Thyroid gland (tissue), 4 donors: ENCODE measurements around the gene HADHA. TPM values are rescaled to one million over a fixed set of nuclear protein-coding genes. Genes with fewer than 3 reads are reported as not detected.

Experiments used
- DNase-seq, 2 donors: peaks; one replicate each; pipeline ENCODE4 v3.0.0-alpha.2; 2019
- H3K27ac ChIP-seq, 3 donors: fragments of 200-600 bp; sonication (generic); 1 replicate in 2 of 3; 2 replicates in 1 of 3; pipeline ENCODE4 v1.5.1; 2016 to 2019; ENCODE audit warnings: mild to moderate bottlenecking in 1 of 3, moderate library complexity in 1 of 3
- H3K27me3 ChIP-seq: fragments of 200-600 bp; sonication (generic); one replicate; pipeline ENCODE4 v1.5.1; 2019
- H3K36me3 ChIP-seq, 2 donors: fragments of 200-600 bp; sonication (generic); one replicate each; pipeline ENCODE4 v1.5.1; 2016 to 2019
- H3K4me1 ChIP-seq, 2 donors: fragments of 200-600 bp; sonication (generic); one replicate each; pipeline ENCODE4 v1.5.1; 2017 to 2019
- H3K4me3 ChIP-seq, 3 donors: fragments of 200-600 bp; sonication (generic); replicated peaks in 1 of 3; 1 replicate in 2 of 3; 2 replicates in 1 of 3; pipeline ENCODE4 v1.5.1; 2016; ENCODE audit warnings: mild to moderate bottlenecking in 1 of 3
- H3K9me3 ChIP-seq: fragments of 200-600 bp; sonication (generic); one replicate; pipeline ENCODE4 v1.5.1; 2017
- CTCF ChIP-seq, 6 experiments: fragments of 200-600 bp in 3 of 6; fragments of 450-650 bp in 3 of 6; sonication (generic) in 3 of 6; IDR thresholded peaks; one replicate each; pipeline ENCODE4 v1.5.1; 2016 to 2019; ENCODE audit warnings: antibody characterized with exemption in 6 of 6, mild to moderate bottlenecking in 2 of 6, inconsistent platforms in 1 of 6, moderate library complexity in 1 of 6
- POLR2A ChIP-seq, 2 donors: fragments of 450-650 bp; IDR thresholded peaks; one replicate each; pipeline ENCODE4 v1.6.1; 2017; ENCODE audit warnings: antibody characterized with exemption in 2 of 2, mild to moderate bottlenecking in 2 of 2, moderate library complexity in 1 of 2
- WGBS, 2 donors: methylation state at CpG; one replicate each; pipeline ENCODE4 v1.1.5; 2017; 5-methylcytosine and 5-hydroxymethylcytosine counted together
- intact Hi-C: fragments of 100-400 bp; cut with DNase I; formaldehyde crosslinking; loops from one replicate; pipeline ENCODE4 v1.15.1; 2023
- total RNA-seq, 4 donors: library from RNA; depleted of rRNA; stranded (reverse); fragments of >200 nt; gene quantifications; one replicate each; pipeline ENCODE4 v1.2.3, GENCODE V29; 2016

The HADHA gene
- total RNA-seq, 4 donors from 2014 or later, result 113 to 149 (median 140) TPM

- TF ChIP-seq POLR2A (IDR thresholded peaks at IDR 0.05), result no peak
- no peak for TF ChIP-seq CTCF (IDR thresholded peaks at IDR 0.05)
- Histone ChIP-seq H3K4me1 (peaks cover 0 to 10% of the 10 kb centered on the region in 2 donors), H3K27ac (peak overlapping the region in 2 of 3 donors; percentile 38 to 52), H3K27me3 (no peaks in the 10 kb centered on the region), H3K4me3 (peak overlapping the region in 1 of 3 donors; percentile 54), H3K9me3 (no peaks in the 10 kb centered on the region), H3K36me3 (peaks cover 0 to 4% of the 10 kb centered on the region in 2 donors)
- intact Hi-C loops, result no loop called here
- no peak for DNase-seq
- 44 to 54% methylated on average over 20 of the region's 20 CpGs for WGBS, 2 donors
Measured at GRCh38 chr2:26185304-26185928, 59.0 kb downstream of the HADHA start.

GRCh38 chr2:26184555-26185303, 59.7 kb downstream of the HADHA start:
- peak overlapping the region in 2 of 3 donors; percentile 38 to 52 for H3K27ac ChIP-seq
- peak overlapping the region in 1 of 3 donors; percentile 54 for H3K4me3 ChIP-seq
- intact Hi-C loops, result no loop called here
- TF ChIP-seq POLR2A (IDR thresholded peaks at IDR 0.05) (no peak), CTCF (IDR thresholded peaks at IDR 0.05) (peak in 3 of 6 experiments; percentile 73 to 77 (median 77))
- 2 to 5% methylated on average over 11 to 22 of the region's 114 CpGs for WGBS, 2 donors
- H3K36me3 ChIP-seq, result no peaks in the 10 kb centered on the region
- H3K9me3 ChIP-seq, result no peaks in the 10 kb centered on the region
- DNase-seq, result peak; percentile 79 to 82
- H3K4me1 ChIP-seq, result peaks cover 0 to 13% of the 10 kb centered on the region in 2 donors
- H3K27me3 ChIP-seq, result no peaks in the 10 kb centered on the region

- intact Hi-C loops, result no loop called here
- no peaks in the 10 kb centered on the region for H3K9me3 ChIP-seq
- TF ChIP-seq CTCF (IDR thresholded peaks at IDR 0.05) (no peak), POLR2A (IDR thresholded peaks at IDR 0.05) (no peak)
Measured at GRCh38 chr2:26184121-26184520, 60.3 kb downstream of the HADHA start.

GRCh38 chr2:26182887-26183630, 61.4 kb downstream of the HADHA start:
- no peaks in the 10 kb centered on the region for H3K36me3 ChIP-seq
- H3K9me3 ChIP-seq, result no peaks in the 10 kb centered on the region
- H3K4me3 ChIP-seq, result no peak overlapping the region
- no peak for DNase-seq
- intact Hi-C loops, result no loop called here
- peaks cover 8 to 22% of the 10 kb centered on the region in 2 donors for H3K4me1 ChIP-seq
- WGBS, 2 donors, result 97% methylated on average over 10 of the region's 11 CpGs
- H3K27me3 ChIP-seq, result no peaks in the 10 kb centered on the region
- no peak overlapping the region for H3K27ac ChIP-seq
- TF ChIP-seq POLR2A (IDR thresholded peaks at IDR 0.05), result no peak
- TF ChIP-seq CTCF (IDR thresholded peaks at IDR 0.05), result no peak

More at GRCh38 chr2:26184121-26184520, 60.3 kb downstream of the HADHA start:
- H3K27ac ChIP-seq, result no peak overlapping the region
- no peaks in the 10 kb centered on the region for H3K27me3 ChIP-seq
- WGBS, 2 donors, result 50 to 76% methylated on average over 9 to 28 of the region's 34 CpGs
- peaks cover 2 to 20% of the 10 kb centered on the region in 2 donors for H3K4me1 ChIP-seq
- DNase-seq, result no peak
- no peaks in the 10 kb centered on the region for H3K36me3 ChIP-seq
- peak overlapping the region in 1 of 3 donors; percentile 36 for H3K4me3 ChIP-seq
